Muscle layer of duodenum (tissue), 2 donors: ENCODE results near the gene SH3BP5.
A peak's percentile ranks its signal among the peaks of the same experiment; 100 is the strongest.

Experiments used
- H3K27ac ChIP-seq: one replicate; pipeline ENCODE4 v1.7.0; 2013; ENCODE audit warnings: mild to moderate bottlenecking, low read length
- H3K27me3 ChIP-seq: one replicate; pipeline ENCODE4 v1.7.0; 2013; ENCODE audit warnings: low read depth, mild to moderate bottlenecking, control low read depth, low read length
- H3K36me3 ChIP-seq, 2 donors: one replicate each; pipeline ENCODE4 v1.7.0; 2013; ENCODE audit warnings: low read length in 2 of 2, control low read depth in 1 of 2, mild to moderate bottlenecking in 1 of 2; ENCODE audit not compliant: insufficient read depth in 2 of 2, control insufficient read depth in 1 of 2
- H3K4me1 ChIP-seq, 2 donors: one replicate each; pipeline ENCODE4 v1.7.0; 2013; ENCODE audit warnings: low read length in 2 of 2, mild to moderate bottlenecking in 2 of 2, control low read depth in 1 of 2, moderate library complexity in 1 of 2; ENCODE audit not compliant: insufficient read depth in 2 of 2, control insufficient read depth in 1 of 2
- H3K4me3 ChIP-seq, 2 donors: one replicate each; pipeline ENCODE4 v1.7.0; 2013; ENCODE audit warnings: low read length in 2 of 2, low read depth in 1 of 2, mild to moderate bottlenecking in 1 of 2
- H3K9me3 ChIP-seq, 2 donors: one replicate each; pipeline ENCODE4 v1.7.0; 2013; ENCODE audit warnings: low read length in 2 of 2, control low read depth in 1 of 2, mild to moderate bottlenecking in 1 of 2; ENCODE audit not compliant: control insufficient read depth in 1 of 2
- donor health status: healthy.

The SH3BP5 gene

GRCh38 chr3:15283702-15284101 lies 48.7 kb downstream of the SH3BP5 start:
- Histone ChIP-seq H3K4me1 (peaks cover 14 to 23% of the 10 kb centered on the region in 2 donors), H3K27me3 (no peaks in the 10 kb centered on the region), H3K27ac (no peak overlapping the region), H3K36me3 (no peaks in the 10 kb centered on the region), H3K9me3 (no peaks in the 10 kb centered on the region), H3K4me3 (no peak overlapping the region)

DNA sequence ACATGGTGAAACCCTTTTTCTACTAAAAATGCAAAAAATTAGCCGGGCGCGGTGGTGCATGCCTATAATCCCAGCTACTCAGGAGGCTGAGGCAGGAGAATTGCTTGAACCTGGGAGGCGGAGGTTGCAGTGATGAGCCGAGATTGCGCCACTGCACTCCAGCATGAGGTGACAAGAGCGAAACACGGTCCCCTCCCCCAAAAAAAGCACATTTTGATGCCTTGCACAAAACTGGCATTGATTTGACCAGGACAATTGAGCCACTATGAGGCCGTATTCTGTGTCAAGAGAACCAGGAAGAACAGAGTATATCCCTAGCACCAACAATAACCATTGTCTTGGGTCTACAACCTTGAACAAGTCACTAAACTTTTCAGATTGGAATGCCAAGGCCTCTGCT lies 50.6 kb downstream of the SH3BP5 start:
- Histone ChIP-seq H3K27ac (no peak overlapping the region), H3K27me3 (no peaks in the 10 kb centered on the region), H3K4me1 (peaks cover 7 to 21% of the 10 kb centered on the region in 2 donors), H3K9me3 (no peaks in the 10 kb centered on the region), H3K4me3 (no peak overlapping the region), H3K36me3 (no peaks in the 10 kb centered on the region)

DNA sequence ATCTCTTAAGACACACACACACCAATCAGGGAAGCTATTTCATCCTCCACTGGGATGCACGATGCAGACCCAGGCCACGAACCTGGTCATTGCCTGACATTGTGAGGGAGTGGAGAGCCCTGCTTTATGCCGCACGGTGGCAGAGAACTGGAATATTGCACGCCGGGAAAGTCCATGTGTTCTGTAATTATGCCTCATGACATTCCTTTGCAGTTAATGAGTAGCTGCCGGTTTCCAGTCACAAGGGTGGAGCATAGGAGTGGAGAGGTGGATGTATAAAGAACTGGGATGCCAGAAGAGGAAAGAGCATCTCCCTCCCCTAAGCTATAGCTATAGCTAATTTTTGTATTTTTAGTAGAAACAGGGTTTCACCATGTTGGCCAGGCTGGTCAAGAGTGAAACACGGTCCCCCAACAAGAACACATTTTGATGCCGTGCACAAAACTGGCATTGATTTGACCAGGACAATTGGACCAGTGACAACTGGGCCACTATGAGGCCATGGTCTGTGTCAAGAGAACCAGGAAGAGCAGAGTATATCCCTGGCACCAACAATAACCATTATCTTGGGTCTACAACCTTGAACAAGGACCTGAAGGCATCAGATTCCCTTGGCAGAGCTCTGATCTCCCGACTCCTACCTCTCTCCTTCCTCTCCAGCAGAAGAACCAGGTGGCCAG lies 51.4 kb downstream of the SH3BP5 start:
- Histone ChIP-seq H3K27ac (no peak overlapping the region), H3K4me1 (peaks cover 4 to 18% of the 10 kb centered on the region in 2 donors), H3K27me3 (no peaks in the 10 kb centered on the region), H3K36me3 (no peaks in the 10 kb centered on the region), H3K4me3 (no peak overlapping the region), H3K9me3 (no peaks in the 10 kb centered on the region)

DNA sequence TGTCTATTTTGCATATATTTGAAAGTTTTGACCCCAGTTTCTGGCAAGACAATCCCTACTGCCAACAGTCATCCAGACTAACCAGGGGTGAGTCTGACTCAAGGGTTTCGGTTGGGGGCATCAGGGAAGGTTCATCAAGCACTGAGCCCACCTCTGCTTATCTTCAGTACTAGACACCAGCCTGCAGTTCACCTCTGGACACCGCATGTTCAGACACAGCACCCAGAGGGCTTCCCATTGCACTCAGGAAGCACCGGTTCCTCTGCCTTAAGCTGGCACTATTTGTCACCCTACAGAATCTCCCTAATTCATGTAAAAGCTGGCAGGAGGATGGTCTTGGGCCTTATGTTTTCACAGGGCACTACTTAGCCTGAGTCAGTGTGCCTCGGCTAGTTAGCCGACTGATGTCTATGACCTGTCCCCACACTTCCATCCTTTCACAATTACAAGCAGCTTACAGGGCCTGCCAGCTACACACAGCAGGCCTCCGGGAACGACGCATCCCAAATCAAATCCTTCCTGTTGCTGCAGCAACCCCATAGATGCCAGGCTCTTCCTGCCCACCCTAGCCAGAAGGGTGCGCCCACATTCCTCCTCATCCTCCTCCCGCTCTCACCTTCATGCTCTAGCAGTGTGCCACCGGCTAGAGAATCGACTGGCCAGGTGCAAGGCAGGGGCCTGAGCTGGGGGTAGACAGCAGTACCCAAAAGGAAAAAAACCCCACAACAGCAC lies 52.5 kb downstream of the SH3BP5 start:
- Histone ChIP-seq H3K27me3 (no peaks in the 10 kb centered on the region), H3K27ac (no peak overlapping the region), H3K9me3 (no peaks in the 10 kb centered on the region), H3K4me3 (no peak overlapping the region), H3K36me3 (no peaks in the 10 kb centered on the region), H3K4me1 (peaks cover 4 to 18% of the 10 kb centered on the region in 2 donors)

GRCh38 chr3:15279205-15279604 lies 53.2 kb downstream of the SH3BP5 start:
- H3K4me1 ChIP-seq, result peaks cover 2 to 12% of the 10 kb centered on the region in 2 donors
- H3K27ac ChIP-seq, result no peak overlapping the region
- H3K36me3 ChIP-seq, result no peaks in the 10 kb centered on the region
- no peaks in the 10 kb centered on the region for H3K9me3 ChIP-seq
- no peak overlapping the region for H3K4me3 ChIP-seq
- no peaks in the 10 kb centered on the region for H3K27me3 ChIP-seq

DNA sequence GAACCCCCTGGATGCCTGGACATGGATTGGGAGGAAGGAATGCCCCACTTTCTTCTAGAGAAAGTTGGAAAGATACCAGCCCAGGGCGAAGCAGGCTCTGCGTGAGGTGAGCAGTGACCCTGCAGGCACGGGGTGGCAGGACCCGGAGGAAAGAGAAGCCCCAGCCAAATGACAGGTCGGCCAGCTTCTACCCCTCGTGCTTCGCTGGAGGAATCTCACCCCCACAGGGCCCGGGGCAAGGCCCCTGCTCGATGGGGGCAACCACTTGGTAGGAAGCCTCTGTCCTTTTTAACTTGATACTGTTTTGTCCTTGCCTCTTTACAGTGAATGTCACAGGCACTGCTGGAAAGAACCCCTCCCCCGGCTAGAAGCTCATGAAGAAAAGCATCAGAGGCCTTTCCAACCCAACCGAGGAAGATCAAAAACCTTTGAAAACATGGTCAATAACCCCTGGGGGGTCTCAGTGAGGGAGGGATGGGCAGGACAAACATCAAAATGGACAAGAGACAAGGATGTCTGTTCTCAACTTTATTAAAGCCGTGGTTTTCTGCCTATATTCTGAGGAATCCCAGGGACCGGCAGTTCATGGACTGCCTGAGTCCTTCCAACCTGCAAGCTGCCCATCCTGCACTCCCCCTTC lies 54.4 kb downstream of the SH3BP5 start:
- Histone ChIP-seq H3K9me3 (no peaks in the 10 kb centered on the region), H3K4me3 (no peak overlapping the region), H3K27me3 (no peaks in the 10 kb centered on the region), H3K27ac (no peak overlapping the region), H3K36me3 (no peaks in the 10 kb centered on the region), H3K4me1 (peaks cover 0 to 8% of the 10 kb centered on the region in 2 donors)

DNA sequence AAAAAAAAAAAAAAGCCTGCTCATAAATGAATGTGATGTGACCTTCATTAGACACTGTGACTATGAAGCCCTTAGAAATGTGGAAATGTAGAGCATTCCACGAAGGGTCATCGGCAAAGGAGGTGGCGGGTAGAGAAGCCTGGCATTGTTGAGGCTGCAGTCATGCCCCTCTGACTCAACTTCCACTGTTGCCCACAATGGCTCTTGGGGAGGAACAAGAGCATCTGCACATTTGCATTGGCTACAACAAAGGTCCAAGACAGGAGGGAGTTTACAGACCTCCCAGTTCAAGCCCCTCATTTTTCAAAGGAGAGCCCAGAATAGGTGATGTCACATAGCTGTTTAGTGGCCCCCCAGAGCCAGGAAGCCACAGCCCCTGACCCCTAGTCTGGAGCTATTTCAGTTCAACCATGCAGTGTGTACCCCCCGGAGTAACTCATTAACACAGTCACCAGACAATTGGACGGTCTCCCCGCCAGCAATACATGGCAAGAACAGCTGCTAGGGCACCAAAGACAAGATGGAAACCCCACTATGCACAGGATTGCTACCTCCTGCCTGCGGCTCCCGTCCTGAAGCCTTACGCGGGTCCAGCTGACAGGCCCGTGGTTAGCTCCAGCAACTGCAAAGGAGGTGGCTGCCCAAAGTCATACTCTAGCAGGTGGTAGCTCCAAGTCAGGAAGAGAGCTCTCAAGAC lies 56.2 kb downstream of the SH3BP5 start:
- Histone ChIP-seq H3K4me3 (no peak overlapping the region), H3K4me1 (peaks cover 0 to 8% of the 10 kb centered on the region in 2 donors), H3K36me3 (no peaks in the 10 kb centered on the region), H3K27me3 (no peaks in the 10 kb centered on the region), H3K9me3 (no peaks in the 10 kb centered on the region), H3K27ac (no peak overlapping the region)

- H3K27ac ChIP-seq, result peak overlapping the region; percentile 8
Observed at GRCh38 chr3:15273227-15273626, 59.2 kb downstream of the SH3BP5 start.

GRCh38 chr3:15272426-15273196 lies 59.8 kb downstream of the SH3BP5 start:
- Histone ChIP-seq H3K36me3 (peaks cover 0 to 13% of the 10 kb centered on the region in 2 donors), H3K4me1 (peaks cover 6 to 11% of the 10 kb centered on the region in 2 donors), H3K4me3 (no peak overlapping the region), H3K9me3 (no peaks in the 10 kb centered on the region), H3K27ac (peak overlapping the region; percentile 63), H3K27me3 (no peaks in the 10 kb centered on the region)

More at GRCh38 chr3:15273227-15273626, 59.2 kb downstream of the SH3BP5 start:
- Histone ChIP-seq H3K36me3 (peaks cover 0 to 13% of the 10 kb centered on the region in 2 donors), H3K27me3 (no peaks in the 10 kb centered on the region), H3K4me1 (peaks cover 6 to 9% of the 10 kb centered on the region in 2 donors), H3K4me3 (no peak overlapping the region), H3K9me3 (no peaks in the 10 kb centered on the region)

DNA sequence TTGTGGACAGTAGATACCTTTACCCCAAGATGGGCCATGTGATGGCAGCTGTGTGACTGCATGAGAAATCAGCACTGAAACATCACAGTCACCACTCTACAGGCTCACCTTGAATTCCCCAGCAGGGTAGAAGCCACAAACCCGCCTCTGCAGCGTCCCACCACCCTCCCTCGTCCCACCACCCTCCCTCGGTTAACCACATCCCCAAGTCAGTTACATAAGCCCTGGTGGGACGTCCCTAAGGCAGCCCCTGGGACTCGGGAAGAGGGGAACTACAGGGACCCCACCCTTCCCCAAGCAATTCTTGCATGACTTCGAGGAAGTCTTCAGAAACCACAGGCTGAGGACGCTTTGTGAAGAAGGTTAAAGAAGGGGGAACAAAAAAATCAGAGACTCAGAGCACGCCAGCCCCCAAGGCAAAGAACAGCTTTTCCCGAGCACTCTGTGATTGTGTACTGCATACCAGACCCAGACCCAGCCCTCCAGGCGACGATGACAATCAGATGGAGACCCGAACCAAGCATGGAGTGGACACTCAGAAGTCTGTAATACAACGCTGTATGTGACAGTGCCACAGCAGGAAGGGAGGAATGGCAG lies 60.5 kb downstream of the SH3BP5 start:
- H3K27me3 ChIP-seq, result no peaks in the 10 kb centered on the region
- no peak overlapping the region for H3K4me3 ChIP-seq
- peak overlapping the region; percentile 63 for H3K27ac ChIP-seq
- H3K4me1 ChIP-seq, result peaks cover 6 to 16% of the 10 kb centered on the region in 2 donors
- H3K9me3 ChIP-seq, result no peaks in the 10 kb centered on the region
- peaks cover 0 to 13% of the 10 kb centered on the region in 2 donors for H3K36me3 ChIP-seq
